ENCODE results near the gene NACA2. TPM values are rescaled to one million over a fixed set of nuclear protein-coding genes. Genes with fewer than 3 reads are reported as not detected.

Gene NACA2
- polyA plus RNA-seq, 1 donor (not counting 4 experiments of a cell fraction or from before 2014, with no cell fraction given): 0.79 TPM

DNA sequence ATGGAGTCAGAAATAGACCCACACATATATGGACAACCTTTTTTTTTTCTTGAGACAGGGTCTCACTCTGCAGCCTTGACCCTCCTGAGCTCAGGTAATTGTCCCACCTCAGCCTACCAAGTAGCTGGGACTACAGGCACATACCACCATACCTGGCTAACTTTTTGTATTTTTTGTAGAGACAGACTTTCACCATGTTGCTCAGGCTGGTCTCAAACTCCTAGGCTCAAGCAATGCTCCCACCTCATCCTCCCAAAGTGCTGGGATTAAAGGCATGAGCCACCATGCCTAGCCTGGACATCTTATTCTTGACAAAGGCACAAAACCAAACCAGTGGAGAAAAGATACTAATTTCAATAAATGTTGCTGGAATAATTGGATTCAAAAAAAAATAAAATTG lies 14.7 kb upstream of the NACA2 start:
- H3K9ac ChIP-seq (ENCODE audit: control insufficient read depth, extremely low read depth, insufficient read depth, low read length): no peak overlapping the region
- no peaks in the 10 kb centered on the region for H3K27me3 ChIP-seq (ENCODE audit: control insufficient read depth, extremely low read depth, insufficient read depth, low read length)
- no peak for FAIRE-seq
- no peak overlapping the region for H3K4me2 ChIP-seq (ENCODE audit: control insufficient read depth, extremely low read depth, insufficient read depth, low read depth, low read length)
- H3K9me3 ChIP-seq (ENCODE audit: control insufficient read depth, low read depth, low read length): no peaks in the 10 kb centered on the region
- no peak for TF ChIP-seq EZH2 (IDR thresholded peaks at IDR 0.05; ENCODE audit: low read length)
- TF ChIP-seq, protein P1, sequence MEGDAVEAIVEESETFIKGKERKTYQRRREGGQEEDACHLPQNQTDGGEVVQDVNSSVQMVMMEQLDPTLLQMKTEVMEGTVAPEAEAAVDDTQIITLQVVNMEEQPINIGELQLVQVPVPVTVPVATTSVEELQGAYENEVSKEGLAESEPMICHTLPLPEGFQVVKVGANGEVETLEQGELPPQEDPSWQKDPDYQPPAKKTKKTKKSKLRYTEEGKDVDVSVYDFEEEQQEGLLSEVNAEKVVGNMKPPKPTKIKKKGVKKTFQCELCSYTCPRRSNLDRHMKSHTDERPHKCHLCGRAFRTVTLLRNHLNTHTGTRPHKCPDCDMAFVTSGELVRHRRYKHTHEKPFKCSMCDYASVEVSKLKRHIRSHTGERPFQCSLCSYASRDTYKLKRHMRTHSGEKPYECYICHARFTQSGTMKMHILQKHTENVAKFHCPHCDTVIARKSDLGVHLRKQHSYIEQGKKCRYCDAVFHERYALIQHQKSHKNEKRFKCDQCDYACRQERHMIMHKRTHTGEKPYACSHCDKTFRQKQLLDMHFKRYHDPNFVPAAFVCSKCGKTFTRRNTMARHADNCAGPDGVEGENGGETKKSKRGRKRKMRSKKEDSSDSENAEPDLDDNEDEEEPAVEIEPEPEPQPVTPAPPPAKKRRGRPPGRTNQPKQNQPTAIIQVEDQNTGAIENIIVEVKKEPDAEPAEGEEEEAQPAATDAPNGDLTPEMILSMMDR (optimal IDR thresholded peaks at IDR 0.05 in 1 of 3, IDR thresholded peaks at IDR 0.05 in 1 of 3, conservative IDR thresholded peaks at IDR 0.05 in 1 of 3; ENCODE audit: extremely low read depth in 1 of 3, insufficient read depth in 2 of 3, low read length in 3 of 3): no peak
- dilution Hi-C loops (cut with MboI; ENCODE audit: extremely low pct_ligation_motif_present, low sequenced_read_pairs): no loop called here
- H2AFZ ChIP-seq (ENCODE audit: control insufficient read depth, low read length): no peak overlapping the region
- H3K9me1 ChIP-seq (ENCODE audit: control insufficient read depth, extremely low read depth, insufficient read depth, low read length): no peaks in the 10 kb centered on the region
- H3K4me3 ChIP-seq (ENCODE audit: control insufficient read depth in 2 of 3, extremely low read depth in 1 of 3, insufficient read depth in 2 of 3, low read depth in 1 of 3, low read length in 3 of 3): no peak overlapping the region
- no peaks in the 10 kb centered on the region for H3K4me1 ChIP-seq (ENCODE audit: control insufficient read depth, extremely low read depth, insufficient read depth, low read length)
- DNase-seq (ENCODE audit: low read depth, low spot score): no peak
- no peaks in the 10 kb centered on the region for H3K79me2 ChIP-seq (ENCODE audit: control insufficient read depth, insufficient read depth, low read length)
- H4K20me1 ChIP-seq (ENCODE audit: control insufficient read depth, extremely low read depth, insufficient read depth, low read length): no peaks in the 10 kb centered on the region
- no peaks in the 10 kb centered on the region for H3K36me3 ChIP-seq (ENCODE audit: control insufficient read depth in 2 of 2, extremely low read depth in 1 of 2, insufficient read depth in 2 of 2, low read length in 2 of 2)
- H3K27ac ChIP-seq (ENCODE audit: control insufficient read depth, insufficient read depth, low read length): no peak overlapping the region

DNA sequence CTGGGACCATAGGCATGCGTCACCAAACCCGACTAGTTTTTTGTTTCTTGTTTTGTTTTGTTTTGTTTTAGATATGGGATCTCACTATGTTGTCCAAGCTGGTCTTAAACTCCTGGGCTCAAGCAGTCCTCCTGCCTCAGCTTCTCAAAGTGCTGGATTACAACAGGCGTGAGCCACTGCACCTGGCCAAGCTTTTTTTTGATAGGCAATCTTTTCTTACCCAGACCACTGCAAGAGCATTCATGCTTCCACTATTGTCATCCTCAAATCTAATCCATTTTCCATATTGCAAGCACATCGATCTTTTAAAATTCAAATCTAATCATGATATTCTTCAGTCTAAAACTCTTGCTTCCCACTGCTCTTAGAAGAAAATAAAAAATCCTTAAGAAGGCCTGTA lies 10.3 kb upstream of the NACA2 start:
- Histone ChIP-seq H3K4me3 (ENCODE audit: control insufficient read depth in 2 of 3, extremely low read depth in 1 of 3, insufficient read depth in 2 of 3, low read depth in 1 of 3, low read length in 3 of 3) (no peak overlapping the region), H3K27me3 (ENCODE audit: control insufficient read depth, extremely low read depth, insufficient read depth, low read length) (peaks cover 11% of the 10 kb centered on the region), H3K36me3 (ENCODE audit: control insufficient read depth in 2 of 2, extremely low read depth in 1 of 2, insufficient read depth in 2 of 2, low read length in 2 of 2) (no peaks in the 10 kb centered on the region), H3K27ac (ENCODE audit: control insufficient read depth, insufficient read depth, low read length) (no peak overlapping the region), H3K79me2 (ENCODE audit: control insufficient read depth, insufficient read depth, low read length) (no peaks in the 10 kb centered on the region), H3K4me2 (ENCODE audit: control insufficient read depth, extremely low read depth, insufficient read depth, low read depth, low read length) (no peak overlapping the region), H4K20me1 (ENCODE audit: control insufficient read depth, extremely low read depth, insufficient read depth, low read length) (no peaks in the 10 kb centered on the region), H3K4me1 (ENCODE audit: control insufficient read depth, extremely low read depth, insufficient read depth, low read length) (no peaks in the 10 kb centered on the region), H3K9me1 (ENCODE audit: control insufficient read depth, extremely low read depth, insufficient read depth, low read length) (no peaks in the 10 kb centered on the region), H2AFZ (ENCODE audit: control insufficient read depth, low read length) (no peak overlapping the region), H3K9me3 (ENCODE audit: control insufficient read depth, low read depth, low read length) (no peaks in the 10 kb centered on the region), H3K9ac (ENCODE audit: control insufficient read depth, extremely low read depth, insufficient read depth, low read length) (no peak overlapping the region)
- no peak for TF ChIP-seq EZH2 (IDR thresholded peaks at IDR 0.05; ENCODE audit: low read length)
- dilution Hi-C loops (cut with MboI; ENCODE audit: extremely low pct_ligation_motif_present, low sequenced_read_pairs): no loop called here
- FAIRE-seq (no peak), DNase-seq (ENCODE audit: low read depth, low spot score) (no peak)

DNA sequence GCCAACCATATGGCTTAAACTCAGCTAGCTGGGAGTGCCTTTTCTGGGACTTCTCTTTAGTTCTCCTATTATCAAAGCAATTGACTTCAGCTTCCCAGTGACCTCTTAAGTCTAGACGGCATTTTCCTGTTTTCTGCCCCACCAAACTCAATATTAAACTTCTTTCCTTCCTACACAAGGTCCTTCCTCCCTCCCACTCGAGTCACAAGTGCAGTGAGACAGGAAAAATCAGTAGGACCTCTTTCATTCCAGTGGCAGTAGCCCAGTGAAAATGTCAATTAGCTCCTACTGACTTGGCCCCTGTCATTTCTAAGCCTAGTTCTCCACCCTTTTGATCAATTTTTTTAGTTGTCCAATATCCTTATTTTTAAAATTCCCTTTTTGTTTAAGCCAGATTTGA lies 9.6 kb upstream of the NACA2 start:
- Histone ChIP-seq H3K9me3 (ENCODE audit: control insufficient read depth, low read depth, low read length) (no peaks in the 10 kb centered on the region), H2AFZ (ENCODE audit: control insufficient read depth, low read length) (no peak overlapping the region), H3K27me3 (ENCODE audit: control insufficient read depth, extremely low read depth, insufficient read depth, low read length) (peaks cover 14% of the 10 kb centered on the region), H3K4me1 (ENCODE audit: control insufficient read depth, extremely low read depth, insufficient read depth, low read length) (no peaks in the 10 kb centered on the region), H3K79me2 (ENCODE audit: control insufficient read depth, insufficient read depth, low read length) (no peaks in the 10 kb centered on the region), H3K9me1 (ENCODE audit: control insufficient read depth, extremely low read depth, insufficient read depth, low read length) (no peaks in the 10 kb centered on the region), H3K4me3 (ENCODE audit: control insufficient read depth in 2 of 3, extremely low read depth in 1 of 3, insufficient read depth in 2 of 3, low read depth in 1 of 3, low read length in 3 of 3) (no peak overlapping the region), H3K27ac (ENCODE audit: control insufficient read depth, insufficient read depth, low read length) (no peak overlapping the region), H3K9ac (ENCODE audit: control insufficient read depth, extremely low read depth, insufficient read depth, low read length) (no peak overlapping the region), H3K4me2 (ENCODE audit: control insufficient read depth, extremely low read depth, insufficient read depth, low read depth, low read length) (no peak overlapping the region), H3K36me3 (ENCODE audit: control insufficient read depth in 2 of 2, extremely low read depth in 1 of 2, insufficient read depth in 2 of 2, low read length in 2 of 2) (no peaks in the 10 kb centered on the region), H4K20me1 (ENCODE audit: control insufficient read depth, extremely low read depth, insufficient read depth, low read length) (no peaks in the 10 kb centered on the region)
- DNase-seq (ENCODE audit: low read depth, low spot score): no peak
- dilution Hi-C loops (cut with MboI; ENCODE audit: extremely low pct_ligation_motif_present, low sequenced_read_pairs): no loop called here
- no peak for TF ChIP-seq EZH2 (IDR thresholded peaks at IDR 0.05; ENCODE audit: low read length)
- TF ChIP-seq, protein P1 (optimal IDR thresholded peaks at IDR 0.05 in 1 of 3, IDR thresholded peaks at IDR 0.05 in 1 of 3, conservative IDR thresholded peaks at IDR 0.05 in 1 of 3; ENCODE audit: extremely low read depth in 1 of 3, insufficient read depth in 2 of 3, low read length in 3 of 3): no peak
- FAIRE-seq: no peak

Measured in keratinocyte (primary cell).